Activated CD4-positive, alpha-beta T cell treated with anti-CD3 and anti-CD28 coated beads, Interleukin-2, amount 50 U/mL, for 1 hour (primary cell): ENCODE data around the gene DHRS3.

ENCODE experiments used
- DNase-seq: peaks from one replicate; pipeline ENCODE4 v3.0.0-alpha.2; 2020

DHRS3 gene

GRCh38 chr1:12637693-12638092 lies 19.7 kb upstream of the DHRS3 start:
- no peak for DNase-seq

DNA sequence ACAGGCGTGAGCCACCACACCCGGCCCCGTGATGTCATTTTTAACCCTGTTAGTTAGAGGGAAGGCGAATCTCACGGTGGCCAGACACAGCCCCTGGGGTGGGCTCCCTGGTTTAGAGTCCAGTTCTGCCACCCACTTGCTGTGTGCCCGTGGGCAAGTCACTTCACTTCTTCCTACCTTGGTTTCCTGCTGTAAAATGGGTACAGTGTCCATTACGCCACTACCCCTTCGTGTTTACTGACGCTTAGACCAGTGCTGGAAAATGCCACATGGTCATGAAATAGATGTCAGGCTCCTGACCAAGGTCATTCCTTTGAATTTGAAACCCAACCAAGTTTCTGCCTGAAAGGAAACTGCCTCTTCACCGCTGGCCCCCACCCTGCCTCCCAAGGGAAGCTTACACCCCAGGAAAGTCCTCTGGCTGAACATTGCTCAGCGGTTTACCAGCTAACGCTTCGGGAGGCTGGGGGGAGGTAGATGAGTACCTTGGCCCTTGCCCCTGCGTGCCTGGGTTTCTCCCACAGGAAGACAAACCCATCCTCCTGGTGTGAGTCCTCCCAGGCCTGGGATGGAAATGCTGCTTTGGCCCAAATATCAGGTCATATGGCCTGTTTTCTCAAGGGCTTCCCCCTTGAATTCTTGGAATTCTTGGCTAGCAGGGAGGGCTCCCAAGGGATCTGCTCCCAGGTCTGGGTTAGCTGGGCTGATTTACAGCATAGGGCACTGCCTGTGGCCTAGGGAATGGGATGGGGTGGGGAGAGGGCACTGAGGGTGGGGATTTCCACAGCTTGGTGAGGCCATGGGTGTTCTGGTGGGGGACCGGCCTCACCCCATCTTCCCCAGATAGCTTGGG lies 18.3 kb upstream of the DHRS3 start:
- DNase-seq: no peak

DNA sequence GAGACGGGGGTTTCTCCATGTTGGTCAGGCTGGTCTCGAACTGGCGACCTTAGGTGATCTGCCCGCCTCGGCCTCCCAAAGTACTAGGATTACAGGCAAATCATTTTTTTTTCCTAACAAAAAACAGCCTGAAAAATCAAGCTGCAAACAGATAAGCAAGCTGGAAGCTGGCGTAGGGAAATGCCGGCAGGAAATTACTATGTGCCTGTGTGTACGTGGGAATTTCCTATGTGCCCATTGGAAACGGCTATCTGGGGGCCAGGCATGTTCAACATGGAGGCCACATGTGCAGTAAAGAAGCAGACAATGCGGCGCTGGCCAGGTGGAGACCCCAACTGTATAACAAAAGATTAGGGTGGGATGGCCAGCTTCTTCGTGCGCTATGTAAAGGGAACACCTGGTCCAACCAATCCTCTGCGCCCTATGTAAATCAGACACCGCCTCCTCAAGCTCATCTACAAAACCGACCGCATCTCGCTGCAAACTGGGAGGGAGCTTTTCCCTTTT lies 16.7 kb upstream of the DHRS3 start:
- no peak for DNase-seq

DNA sequence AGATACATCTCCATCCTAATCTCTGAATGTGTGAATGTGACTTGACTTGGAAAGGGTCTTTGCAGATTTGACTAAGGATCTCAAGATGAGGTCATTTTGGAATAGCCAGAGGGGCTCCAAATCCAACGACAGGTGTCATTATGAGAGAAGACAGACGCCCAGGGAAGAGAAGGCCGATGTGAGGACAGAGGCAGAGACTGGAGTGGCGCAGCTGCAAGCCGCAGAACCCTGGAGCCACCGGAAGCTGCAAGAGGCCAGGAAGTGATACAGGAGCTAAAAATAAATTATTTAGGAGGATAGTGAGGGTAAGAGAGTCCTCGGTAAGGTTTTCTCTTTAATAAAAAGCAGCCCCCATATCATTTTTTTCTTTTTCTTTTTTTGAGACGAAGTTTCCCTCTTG lies 16.1 kb upstream of the DHRS3 start:
- DNase-seq: no peak

DNA sequence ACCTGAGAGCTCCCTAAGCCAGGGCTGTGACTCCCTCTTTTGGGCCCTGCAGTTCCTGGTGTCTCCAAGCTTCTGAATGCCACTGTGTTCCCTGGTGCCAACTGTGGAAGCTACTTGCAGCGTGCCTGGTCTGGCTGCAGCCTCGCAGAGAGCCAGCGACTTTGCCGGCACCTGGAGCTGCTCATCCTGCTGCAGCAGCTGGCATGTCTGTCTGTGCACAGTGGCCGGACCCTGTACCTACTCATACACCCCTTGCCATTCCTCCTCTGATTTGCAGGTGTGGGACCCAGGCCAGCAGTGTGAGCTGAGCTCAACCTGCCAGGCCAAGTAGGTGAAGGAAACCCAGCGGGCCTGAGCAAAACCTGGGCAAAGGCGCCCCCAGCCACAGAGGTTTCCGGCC lies 13.6 kb upstream of the DHRS3 start:
- DNase-seq: no peak

DNA sequence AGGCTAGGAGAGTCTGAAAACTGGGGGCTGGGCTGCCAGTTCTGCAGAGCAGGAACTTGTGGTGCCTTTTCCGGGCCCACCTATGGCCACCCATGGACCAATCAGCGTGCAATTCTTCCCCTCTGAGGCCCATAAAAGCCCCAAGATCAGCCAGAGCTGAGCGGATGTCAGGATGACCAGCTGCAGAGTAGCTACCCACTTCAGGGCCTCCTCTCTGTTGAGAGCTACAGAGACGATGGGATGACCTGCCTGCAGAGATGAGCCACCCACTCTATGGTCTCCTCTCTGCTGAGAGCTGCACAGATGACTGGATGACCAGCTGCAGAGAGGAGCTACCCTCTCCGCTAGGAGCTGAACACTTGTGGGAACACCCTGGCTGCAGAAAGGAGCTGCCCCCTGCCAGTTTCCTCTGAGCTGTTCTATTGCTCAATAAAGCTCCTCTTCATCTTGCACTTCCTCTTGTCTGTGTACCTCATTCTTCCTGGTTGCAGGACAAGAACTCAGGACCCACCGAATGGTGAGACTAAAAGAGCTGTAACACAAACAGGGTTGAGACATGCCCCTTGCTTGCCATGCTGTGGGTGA lies 13.0 kb upstream of the DHRS3 start:
- DNase-seq: no peak

DNA sequence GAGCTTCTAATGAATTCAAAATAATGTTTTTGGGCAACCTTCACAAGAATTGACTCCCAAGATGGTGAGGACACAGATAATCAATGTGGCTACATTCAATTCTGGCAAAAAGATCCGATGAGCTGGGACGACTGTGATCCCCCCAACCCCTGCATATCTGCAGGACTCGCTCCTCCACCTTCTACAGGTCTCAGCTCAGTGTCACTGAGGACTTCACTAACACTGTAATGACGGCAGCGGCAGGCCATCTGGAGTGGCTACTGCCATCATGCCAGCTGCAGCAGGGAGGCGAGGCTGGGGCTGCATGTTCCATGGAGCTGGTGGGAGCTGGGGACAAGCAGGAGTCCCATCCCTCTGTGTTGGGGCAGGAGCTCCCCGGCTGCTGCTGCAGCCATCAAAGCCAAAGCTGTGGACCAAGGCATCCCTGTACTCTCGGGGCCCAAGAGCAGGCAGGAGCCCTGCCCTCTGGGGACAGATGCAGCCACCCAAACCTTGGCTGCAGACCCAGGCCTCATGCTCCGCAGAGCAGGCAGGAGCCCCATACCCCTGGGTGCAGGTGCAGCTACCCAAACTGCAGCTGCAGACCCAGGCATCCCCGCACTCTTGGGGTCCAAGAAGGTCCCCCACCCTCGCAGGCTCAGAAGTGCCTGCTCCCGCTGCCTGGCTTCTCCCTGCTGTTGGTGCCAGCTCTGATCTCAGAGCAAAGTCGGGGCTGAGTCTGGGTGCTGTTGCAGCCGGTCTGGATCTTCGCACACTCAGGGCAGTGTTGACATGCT lies 12.2 kb upstream of the DHRS3 start:
- DNase-seq: no peak

GRCh38 chr1:12629511-12629956 lies 11.5 kb upstream of the DHRS3 start:
- no peak for DNase-seq

DNA sequence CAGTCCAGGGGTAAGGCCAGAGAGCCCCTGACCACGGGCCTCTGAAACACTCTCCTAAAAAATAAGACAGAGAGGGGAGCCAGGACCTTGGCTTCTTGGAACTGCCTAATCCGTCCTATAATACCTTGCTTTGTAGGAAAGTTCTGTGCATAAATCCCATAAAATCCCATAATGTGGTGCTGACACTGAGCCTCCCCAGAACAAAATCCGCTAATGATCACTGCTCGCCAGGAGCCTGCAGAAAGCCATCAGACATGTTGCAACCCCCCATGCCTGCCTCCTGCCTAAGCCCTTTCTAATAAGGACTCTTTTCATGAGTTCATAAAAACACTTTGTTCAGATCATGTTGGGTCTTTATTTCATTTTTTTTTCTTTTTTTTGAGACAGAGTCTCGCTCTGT lies 9.3 kb upstream of the DHRS3 start:
- no peak for DNase-seq

DNA sequence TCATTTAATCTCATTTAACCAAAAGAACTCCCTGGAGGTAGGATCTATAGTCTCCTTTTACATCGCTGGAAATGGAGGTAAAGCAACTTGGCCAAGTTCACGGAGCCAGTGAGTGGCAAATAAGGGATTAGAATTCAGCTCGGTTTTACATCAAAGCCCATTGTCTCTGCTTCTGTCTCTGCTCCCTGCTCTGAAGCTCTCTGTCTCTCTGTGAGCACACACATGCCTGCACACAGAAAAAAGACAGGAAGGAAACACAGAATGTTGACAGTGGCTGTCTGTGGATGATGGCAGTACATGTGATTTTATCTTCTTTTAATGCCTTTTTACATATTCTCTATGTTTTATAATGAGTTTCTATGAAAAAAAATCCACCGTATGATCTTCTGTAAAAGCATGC lies 8.9 kb upstream of the DHRS3 start:
- no peak for DNase-seq

DNA sequence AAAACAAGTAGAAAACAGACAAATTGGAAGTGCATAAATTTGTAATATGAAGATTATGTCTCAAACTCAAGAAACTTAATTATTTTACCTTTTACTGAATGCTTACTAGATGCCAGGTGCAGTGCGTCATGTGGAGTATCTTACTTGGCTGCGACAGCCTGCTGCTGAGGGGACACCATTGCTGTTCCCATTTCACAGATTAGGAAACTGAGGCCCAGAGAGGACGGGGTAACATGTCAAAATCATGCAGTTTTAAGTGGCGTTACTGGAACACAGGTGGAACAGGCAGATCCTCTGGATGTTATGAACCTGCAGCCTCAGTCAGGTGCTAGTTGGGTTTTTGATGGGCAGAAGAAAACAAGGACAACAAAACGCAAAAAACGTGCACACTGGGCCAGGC lies 7.3 kb upstream of the DHRS3 start:
- no peak for DNase-seq

- no peak for DNase-seq
Measured at GRCh38 chr1:12622506-12622905, 4.5 kb upstream of the DHRS3 start.

GRCh38 chr1:12621346-12622335 lies 3.6 kb upstream of the DHRS3 start:
- no peak for DNase-seq

DNA sequence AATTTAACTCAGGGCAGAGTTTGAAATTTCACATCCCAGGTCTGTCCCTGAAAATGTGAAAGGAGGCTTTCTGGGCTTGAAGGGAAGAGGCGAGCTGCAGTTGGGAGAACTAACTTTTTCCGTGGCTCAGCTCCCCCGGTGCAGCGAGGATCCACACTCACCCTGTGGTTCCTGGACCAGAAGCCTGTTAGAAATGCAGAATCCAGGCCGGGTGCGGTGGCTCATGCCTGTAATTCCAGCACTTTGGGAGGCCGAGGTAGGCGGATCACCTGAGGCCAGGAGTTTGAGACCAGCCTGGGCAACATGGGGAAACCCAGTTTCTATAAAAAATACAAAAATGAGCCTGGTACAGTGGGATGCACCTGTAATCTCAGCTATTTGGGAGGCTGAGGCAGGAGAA lies 2.9 kb upstream of the DHRS3 start:
- no peak for DNase-seq

GRCh38 chr1:12620488-12620865 lies 2.5 kb upstream of the DHRS3 start:
- DNase-seq: no peak

DNA sequence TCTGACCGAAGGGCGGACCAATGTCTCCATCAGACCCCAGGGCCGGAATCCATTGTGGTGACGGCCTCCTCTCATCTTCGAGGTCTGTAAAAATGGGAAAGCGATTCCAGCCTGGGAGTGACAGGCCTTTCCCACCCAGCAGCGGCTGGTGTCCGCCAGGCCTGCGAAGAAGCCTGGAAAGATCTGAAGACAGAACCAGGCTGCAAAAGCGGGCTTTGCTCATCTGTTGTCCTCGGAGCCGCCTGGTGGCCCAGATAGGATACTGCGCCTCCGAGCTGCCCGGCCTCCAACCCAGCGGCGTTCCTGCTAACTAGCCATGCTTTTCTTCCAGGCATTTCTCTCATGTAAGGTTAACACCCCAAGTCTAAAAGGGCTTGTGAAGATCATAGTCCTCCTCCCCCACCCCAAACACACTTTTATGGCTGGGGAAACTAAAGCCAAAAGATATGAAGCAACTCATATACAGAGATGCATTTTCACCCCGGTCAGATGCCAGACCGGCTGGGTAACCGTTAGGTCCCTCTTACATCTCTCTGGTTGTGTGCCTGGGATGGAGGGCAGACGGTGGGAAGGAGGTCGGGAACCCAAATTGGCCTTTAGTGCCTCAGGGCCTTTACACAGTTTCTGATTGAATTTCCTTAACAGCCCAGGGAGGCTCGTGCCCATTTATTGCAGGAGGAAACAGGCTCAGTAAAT lies 1.9 kb upstream of the DHRS3 start:
- DNase-seq: peak; percentile 75

GRCh38 chr1:12618965-12619791 lies 1.2 kb upstream of the DHRS3 start:
- DNase-seq: peak; percentile 57

GRCh38 chr1:12618661-12618964 lies 603 bp upstream of the DHRS3 start:
- no peak for DNase-seq

GRCh38 chr1:12617511-12617900 lies 504 bp downstream of the DHRS3 start:
- peak; percentile 54 for DNase-seq

DNA sequence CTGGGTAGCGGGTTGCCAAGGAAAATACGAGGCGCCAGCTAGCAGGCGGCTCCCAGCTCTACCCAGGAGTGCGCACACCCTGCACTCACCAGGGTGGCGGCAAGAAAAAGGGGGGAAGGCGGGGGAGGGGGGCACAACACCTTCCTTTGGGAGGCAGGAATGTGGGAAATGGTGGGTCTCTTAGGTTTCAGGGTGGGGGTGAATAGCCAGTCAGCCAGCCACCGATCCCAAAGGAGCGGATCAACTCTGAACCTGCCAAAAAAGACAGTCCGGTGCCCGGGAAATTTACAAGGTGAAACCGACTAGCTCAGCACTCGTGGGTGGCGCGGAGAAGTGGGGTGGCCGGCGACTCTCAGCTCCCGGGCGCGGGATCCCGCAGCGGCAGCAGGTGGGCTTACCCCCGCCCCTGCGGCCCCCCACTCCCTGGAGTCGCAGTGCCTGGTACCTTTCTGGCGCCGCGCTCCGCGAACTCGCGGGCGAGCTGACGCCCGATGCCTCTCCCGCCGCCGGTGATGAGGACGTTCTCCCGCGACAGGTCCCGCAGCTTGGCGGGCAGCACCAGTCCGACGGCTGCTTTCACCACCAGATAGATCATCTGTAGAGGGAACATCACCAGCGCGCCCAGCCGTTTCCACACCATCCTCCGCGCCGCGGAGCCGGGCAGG lies 1.2 kb downstream of the DHRS3 start:
- peak; percentile 20 for DNase-seq
